Measurements from ENCODE around the gene ACAN. TPM values are rescaled to one million over a fixed set of nuclear protein-coding genes. Genes with fewer than 3 reads are reported as not detected.

ACAN gene
- polyA plus RNA-seq, 1 of the 3 experiments (the other 2 are of a cell fraction), result not detected

DNA sequence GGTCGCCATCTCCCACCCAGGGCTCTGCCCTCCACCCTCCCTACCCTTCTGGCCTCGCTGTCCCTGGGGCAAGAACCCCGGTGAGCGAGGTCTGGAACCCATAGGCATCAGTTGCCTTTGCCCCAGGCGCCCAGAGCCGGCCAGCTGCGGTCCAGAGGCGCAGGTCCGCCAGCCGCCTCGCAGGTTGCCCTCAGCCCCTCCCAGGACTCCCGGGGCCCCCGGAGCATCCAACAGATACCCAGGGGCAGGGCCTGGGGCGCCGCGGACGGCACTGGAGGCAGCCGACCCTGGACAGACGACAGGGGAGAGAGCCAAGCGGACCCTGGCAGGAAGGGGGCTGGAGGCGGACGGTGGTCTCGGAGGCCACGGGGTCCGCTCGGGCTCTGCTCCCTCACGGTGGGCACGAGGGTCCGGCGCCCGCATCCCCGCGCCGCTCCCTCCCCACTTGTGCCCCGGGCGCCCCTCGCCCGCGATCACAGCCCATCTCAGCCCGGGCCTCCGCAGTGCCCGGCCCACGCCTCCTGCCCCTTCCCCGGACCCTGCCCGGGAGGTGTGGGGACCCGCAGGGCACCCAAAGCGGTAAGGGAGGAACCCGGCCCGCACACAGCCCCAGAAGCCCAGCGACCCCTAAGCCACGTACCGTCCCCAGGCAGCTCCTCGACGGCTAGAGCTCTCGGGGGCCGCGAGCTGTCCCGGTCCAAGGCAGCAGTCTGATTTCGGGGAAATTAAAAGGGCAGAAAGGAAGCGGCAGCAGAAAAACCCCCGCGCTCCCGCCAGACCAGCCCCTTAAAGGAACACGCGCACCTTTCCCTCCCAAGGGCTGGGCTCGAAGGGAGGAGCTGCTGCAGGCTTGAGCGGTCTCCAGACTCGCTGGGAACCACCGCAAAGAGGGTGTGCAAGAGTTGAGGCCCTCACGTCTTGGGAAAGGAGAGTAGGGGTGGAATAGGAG, 91.9 kb downstream of the ACAN start, which contains the start of gene HAPLN3:
HAPLN3 (minus strand) TSS at position 726 of the 949 bp plus-strand sequence. CDS start 8,246 bp downstream, outside the sequence.
- Histone ChIP-seq H3K27me3 (ENCODE audit: insufficient read depth) (no peaks in the 10 kb centered on the region), H3K9me2 (no peaks in the 10 kb centered on the region), H3K4me2 (peak within 1 kb of the TSS; percentile 80), H3F3A (replicated peaks; ENCODE audit: insufficient read depth) (peaks cover 3% of the 10 kb centered on the region), H3K4me3 (ENCODE audit: low read depth in 2 of 2, low read length in 1 of 2) (peak within 1 kb of the TSS; percentile 49 to 60), H3K9ac (peak within 1 kb of the TSS; percentile 31; the same call in 1 of the 2 replicates), H3K4me1 (ENCODE audit: control insufficient read depth in 1 of 2, insufficient read depth in 2 of 2, low read depth in 1 of 2, low read length in 1 of 2) (peaks cover 5 to 23% of the 10 kb centered on the region in 2 experiments; a peak in 2 of 4 replicates), H3K79me2 (ENCODE audit: insufficient read depth) (no peaks in the 10 kb centered on the region), H2AFZ (ENCODE audit: low read depth) (peak within 1 kb of the TSS; percentile 91), H3K27ac (ENCODE audit: low read depth in 2 of 2, low read length in 1 of 2) (no peak within 1 kb of the TSS), H4K20me1 (ENCODE audit: insufficient read depth) (no peaks in the 10 kb centered on the region), H3K9me3 (no peaks in the 10 kb centered on the region), H3K36me3 (replicated peaks in 1 of 2; ENCODE audit: control insufficient read depth in 1 of 2, insufficient read depth in 2 of 2, low read length in 1 of 2) (no peaks in the 10 kb centered on the region)
- CTCF ChIA-PET, result interaction anchor here (0.6 to 5.7 kb wide), 8 partner anchors 8 to 238 kb away, joined by 3 to 29 read pairs (median 4); no protein-coding TSS in a partner anchor
- DNase-seq, result peak; percentile 73
- TF ChIP-seq TEAD4 (IDR thresholded peaks at IDR 0.05; ENCODE audit: borderline replicate concordance, insufficient read depth) (no peak), JUND (IDR thresholded peaks at IDR 0.05) (no peak), TCF12 (IDR thresholded peaks at IDR 0.05) (no peak), GATA2 (CRISPR knock-in tag; IDR thresholded peaks at IDR 0.05) (no peak), RXRA (IDR thresholded peaks at IDR 0.05; ENCODE audit: borderline replicate concordance, low read depth) (no peak), ELF1 (IDR thresholded peaks at IDR 0.05) (no peak), MXI1 (IDR thresholded peaks at IDR 0.05; ENCODE audit: low read depth, low read length) (no peak), MEF2A (IDR thresholded peaks at IDR 0.05; ENCODE audit: borderline replicate concordance, low read depth) (no peak), FOXJ3 (CRISPR knock-in tag; IDR thresholded peaks at IDR 0.05) (no peak)
- TF ChIP-seq, protein P1, sequence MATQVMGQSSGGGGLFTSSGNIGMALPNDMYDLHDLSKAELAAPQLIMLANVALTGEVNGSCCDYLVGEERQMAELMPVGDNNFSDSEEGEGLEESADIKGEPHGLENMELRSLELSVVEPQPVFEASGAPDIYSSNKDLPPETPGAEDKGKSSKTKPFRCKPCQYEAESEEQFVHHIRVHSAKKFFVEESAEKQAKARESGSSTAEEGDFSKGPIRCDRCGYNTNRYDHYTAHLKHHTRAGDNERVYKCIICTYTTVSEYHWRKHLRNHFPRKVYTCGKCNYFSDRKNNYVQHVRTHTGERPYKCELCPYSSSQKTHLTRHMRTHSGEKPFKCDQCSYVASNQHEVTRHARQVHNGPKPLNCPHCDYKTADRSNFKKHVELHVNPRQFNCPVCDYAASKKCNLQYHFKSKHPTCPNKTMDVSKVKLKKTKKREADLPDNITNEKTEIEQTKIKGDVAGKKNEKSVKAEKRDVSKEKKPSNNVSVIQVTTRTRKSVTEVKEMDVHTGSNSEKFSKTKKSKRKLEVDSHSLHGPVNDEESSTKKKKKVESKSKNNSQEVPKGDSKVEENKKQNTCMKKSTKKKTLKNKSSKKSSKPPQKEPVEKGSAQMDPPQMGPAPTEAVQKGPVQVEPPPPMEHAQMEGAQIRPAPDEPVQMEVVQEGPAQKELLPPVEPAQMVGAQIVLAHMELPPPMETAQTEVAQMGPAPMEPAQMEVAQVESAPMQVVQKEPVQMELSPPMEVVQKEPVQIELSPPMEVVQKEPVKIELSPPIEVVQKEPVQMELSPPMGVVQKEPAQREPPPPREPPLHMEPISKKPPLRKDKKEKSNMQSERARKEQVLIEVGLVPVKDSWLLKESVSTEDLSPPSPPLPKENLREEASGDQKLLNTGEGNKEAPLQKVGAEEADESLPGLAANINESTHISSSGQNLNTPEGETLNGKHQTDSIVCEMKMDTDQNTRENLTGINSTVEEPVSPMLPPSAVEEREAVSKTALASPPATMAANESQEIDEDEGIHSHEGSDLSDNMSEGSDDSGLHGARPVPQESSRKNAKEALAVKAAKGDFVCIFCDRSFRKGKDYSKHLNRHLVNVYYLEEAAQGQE (IDR thresholded peaks at IDR 0.05; ENCODE audit: low read depth, low read length), result no peak
- POLR2A ChIA-PET, result no interaction called here
- 23% methylated on average over 12 of the region's 70 CpGs for WGBS (ENCODE audit: low lambda C conversion rate)

GRCh38 chr15:88896333-88897033, 93.2 kb downstream of the ACAN start:
- no peaks in the 10 kb centered on the region for H3K79me2 ChIP-seq (ENCODE audit: insufficient read depth)
- peaks cover 3% of the 10 kb centered on the region for H3F3A ChIP-seq (replicated peaks; ENCODE audit: insufficient read depth)
- H3K9me3 ChIP-seq, result no peaks in the 10 kb centered on the region
- no peak overlapping the region for H3K4me3 ChIP-seq (ENCODE audit: low read depth in 2 of 2, low read length in 1 of 2)
- CTCF ChIA-PET, result interaction anchor here (0.6 to 3.1 kb wide), 10 partner anchors 9 to 239 kb away, joined by 3 to 21 read pairs (median 4); no protein-coding TSS in a partner anchor
- WGBS (ENCODE audit: low lambda C conversion rate), result 85% methylated on average over 7 of the region's 8 CpGs
- no peaks in the 10 kb centered on the region for H3K36me3 ChIP-seq (replicated peaks in 1 of 2; ENCODE audit: control insufficient read depth in 1 of 2, insufficient read depth in 2 of 2, low read length in 1 of 2)
- POLR2A ChIA-PET, result no interaction called here
- H3K27ac ChIP-seq (ENCODE audit: low read depth in 2 of 2, low read length in 1 of 2), result no peak overlapping the region
- H2AFZ ChIP-seq (ENCODE audit: low read depth), result no peak overlapping the region
- no peak for DNase-seq
- peaks cover 5 to 23% of the 10 kb centered on the region in 2 experiments; a peak in 2 of 4 replicates for H3K4me1 ChIP-seq (ENCODE audit: control insufficient read depth in 1 of 2, insufficient read depth in 2 of 2, low read depth in 1 of 2, low read length in 1 of 2)
- H3K4me2 ChIP-seq, result no peak overlapping the region
- no peaks in the 10 kb centered on the region for H3K27me3 ChIP-seq (ENCODE audit: insufficient read depth)
- H3K9ac ChIP-seq, result no peak overlapping the region
- H3K9me2 ChIP-seq, result no peaks in the 10 kb centered on the region
- H4K20me1 ChIP-seq (ENCODE audit: insufficient read depth), result no peaks in the 10 kb centered on the region
- TF ChIP-seq RAD21 (IDR thresholded peaks at IDR 0.05; ENCODE audit: low read length) (no peak), TAF1 (IDR thresholded peaks at IDR 0.05; ENCODE audit: borderline replicate concordance, low read depth, low read length) (no peak), GATA2 (CRISPR knock-in tag; IDR thresholded peaks at IDR 0.05) (no peak), TCF12 (IDR thresholded peaks at IDR 0.05) (no peak), YY1 (IDR thresholded peaks at IDR 0.05; ENCODE audit: low read depth) (no peak), ELF1 (IDR thresholded peaks at IDR 0.05) (no peak), CTCF (IDR thresholded peaks at IDR 0.05) (no peak), NRF1 (IDR thresholded peaks at IDR 0.05; ENCODE audit: low read depth, low read length) (no peak)
- TF ChIP-seq, protein P2, sequence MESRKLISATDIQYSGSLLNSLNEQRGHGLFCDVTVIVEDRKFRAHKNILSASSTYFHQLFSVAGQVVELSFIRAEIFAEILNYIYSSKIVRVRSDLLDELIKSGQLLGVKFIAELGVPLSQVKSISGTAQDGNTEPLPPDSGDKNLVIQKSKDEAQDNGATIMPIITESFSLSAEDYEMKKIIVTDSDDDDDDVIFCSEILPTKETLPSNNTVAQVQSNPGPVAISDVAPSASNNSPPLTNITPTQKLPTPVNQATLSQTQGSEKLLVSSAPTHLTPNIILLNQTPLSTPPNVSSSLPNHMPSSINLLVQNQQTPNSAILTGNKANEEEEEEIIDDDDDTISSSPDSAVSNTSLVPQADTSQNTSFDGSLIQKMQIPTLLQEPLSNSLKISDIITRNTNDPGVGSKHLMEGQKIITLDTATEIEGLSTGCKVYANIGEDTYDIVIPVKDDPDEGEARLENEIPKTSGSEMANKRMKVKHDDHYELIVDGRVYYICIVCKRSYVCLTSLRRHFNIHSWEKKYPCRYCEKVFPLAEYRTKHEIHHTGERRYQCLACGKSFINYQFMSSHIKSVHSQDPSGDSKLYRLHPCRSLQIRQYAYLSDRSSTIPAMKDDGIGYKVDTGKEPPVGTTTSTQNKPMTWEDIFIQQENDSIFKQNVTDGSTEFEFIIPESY (IDR thresholded peaks at IDR 0.05; ENCODE audit: borderline replicate concordance, low read depth), result no peak

Measured in SK-N-SH (cell line).